SW 1271 (cell line): Measurements from ENCODE around the gene SCGB1C1.

Source experiments
- DNase-seq, 2 experiments: peaks; one replicate each; lab custom pipeline; 2025; lab: John Stamatoyannopoulos, UW

Gene SCGB1C1

GRCh38 chr11:205221-206001 lies 12.5 kb downstream of the SCGB1C1 start:
- DNase-seq = no peak

- DNase-seq = no peak
Measured at GRCh38 chr11:206002-206384, 13.1 kb downstream of the SCGB1C1 start.

GRCh38 chr11:206526-207207 lies 13.8 kb downstream of the SCGB1C1 start:
- DNase-seq = no peak

GRCh38 chr11:207208-207862 lies 14.5 kb downstream of the SCGB1C1 start, which contains the start of the genes BET1L and RIC8A:
BET1L (minus strand) TSS chr11:207399; CDS start chr11:207321, 78 bp downstream.
RIC8A (plus strand) TSS chr11:207708; CDS start chr11:208855, 1,147 bp downstream.
- DNase-seq = peak; percentile 95 to 97

GRCh38 chr11:207863-208180 lies 14.9 kb downstream of the SCGB1C1 start:
- DNase-seq = no peak

- DNase-seq = peak; percentile 23 to 58
Measured at GRCh38 chr11:208181-208916, 15.5 kb downstream of the SCGB1C1 start.

- DNase-seq = no peak
Measured at GRCh38 chr11:208917-209260, 16.0 kb downstream of the SCGB1C1 start.

GRCh38 chr11:209275-210121 lies 16.6 kb downstream of the SCGB1C1 start:
- DNase-seq = no peak

GRCh38 chr11:210122-210802 lies 17.4 kb downstream of the SCGB1C1 start:
- DNase-seq = peak; percentile 21 to 50

- no peak for DNase-seq
Measured at GRCh38 chr11:210803-211180, 17.9 kb downstream of the SCGB1C1 start.

- no peak for DNase-seq
Measured at GRCh38 chr11:211295-211694, 18.4 kb downstream of the SCGB1C1 start.

GRCh38 chr11:211741-212140 lies 18.9 kb downstream of the SCGB1C1 start:
- no peak for DNase-seq

- no peak for DNase-seq
Measured at GRCh38 chr11:212150-213100, 19.5 kb downstream of the SCGB1C1 start.

GRCh38 chr11:213111-213510 lies 20.2 kb downstream of the SCGB1C1 start:
- DNase-seq = no peak

- DNase-seq = no peak
Measured at GRCh38 chr11:214083-214482, 21.2 kb downstream of the SCGB1C1 start.

GRCh38 chr11:215581-216037 lies 22.7 kb downstream of the SCGB1C1 start:
- DNase-seq = no peak

GRCh38 chr11:216081-216974 lies 23.4 kb downstream of the SCGB1C1 start:
- DNase-seq = no peak

- no peak for DNase-seq
Measured at GRCh38 chr11:217704-218103, 24.8 kb downstream of the SCGB1C1 start.
